K562 (cell line): ENCODE results near the gene LAMB4. TPM values are rescaled to one million over a fixed set of nuclear protein-coding genes. Genes with fewer than 3 reads are reported as not detected.

Experiments
- ATAC-seq: fragments of 200-7000 bp; cut with Tn5 transposase; 3 replicates; pipeline ENCODE4 v1.9.1; 2020; ENCODE audit warnings: moderate library complexity
- BruUV-seq: library from RNA; stranded (reverse); fragments of 400-500 nt; replicated peaks from 2 replicates; lab custom pipeline; 2021; lab: Mats Ljungman, UMichigan
- CTCF ChIA-PET: fragments of 300-600 bp; formaldehyde crosslinking; extraction: SDS; loops from one replicate; lab custom pipeline; 2021; ENCODE audit warnings: low intra/inter-chr PET ratio; lab: Yijun Ruan, JAX
- POLR2A ChIA-PET: fragments of 300-600, 350-650 bp; sonication (Branson Sonifier 250); formaldehyde crosslinking; extraction: SDS; loops from one replicate; lab custom pipeline; 2021; ENCODE audit warnings: antibody characterized with exemption, inconsistent platforms; lab: Yijun Ruan, JAX
- DNase-seq, 4 experiments: peaks; one replicate each; pipeline versions ENCODE4 v3.0.0 to v3.0.0-alpha.2; 2011 to 2018; ENCODE audit warnings: low spot score in 3 of 4, mixed read lengths in 3 of 4; ENCODE audit errors: extremely low read depth in 1 of 4
- FAIRE-seq: peaks from 2 replicates; lab custom pipeline; 2011; peaks lifted over from hg19 to GRCh38; lab: Jason Lieb, UNC
- H2AFZ ChIP-seq: 2 replicates; pipeline ENCODE4 v1.6.0; 2011; ENCODE audit warnings: low read depth, low read length, control low read depth, inconsistent platforms
- H3K27ac ChIP-seq: fragments of 200-600 bp; 3 replicates; pipeline ENCODE4 v1.8.0; 2011; ENCODE audit warnings: low read depth, mild to moderate bottlenecking, control low read depth, inconsistent platforms, low read length, moderate library complexity, mixed read lengths; ENCODE audit errors: extremely low read depth
- H3K27me3 ChIP-seq, 2 experiments: fragments of 300-600 bp in 1 of 2; 2 replicates in 1 of 2; 3 replicates in 1 of 2; pipeline versions ENCODE4 v1.6.0 to v1.8.0; 2011; ENCODE audit warnings: inconsistent platforms in 2 of 2, low read length in 2 of 2, mild to moderate bottlenecking in 1 of 2, mixed read lengths in 1 of 2, moderate library complexity in 1 of 2; ENCODE audit not compliant: control insufficient read depth in 2 of 2, insufficient read depth in 2 of 2
- H3K36me3 ChIP-seq: fragments of 300-600 bp; 3 replicates; pipeline ENCODE4 v1.8.0; 2011; ENCODE audit warnings: mild to moderate bottlenecking, low read length, inconsistent platforms; ENCODE audit not compliant: control insufficient read depth, insufficient read depth
- H3K4me1 ChIP-seq, 2 experiments: fragments of 200-600 bp in 1 of 2; replicated peaks in 1 of 2; 2 replicates in 1 of 2; 3 replicates in 1 of 2; pipeline versions ENCODE4 v1.5.1 to v1.8.0; 2011; ENCODE audit warnings: inconsistent platforms in 2 of 2, low read length in 2 of 2, mild to moderate bottlenecking in 1 of 2, mixed read lengths in 1 of 2, moderate library complexity in 1 of 2; ENCODE audit not compliant: control insufficient read depth in 2 of 2, insufficient read depth in 2 of 2
- H3K4me2 ChIP-seq: 2 replicates; pipeline ENCODE4 v1.6.1; 2011; ENCODE audit warnings: low read length, control low read depth, inconsistent platforms, mixed read lengths; ENCODE audit not compliant: insufficient read depth
- H3K4me3 ChIP-seq: fragments of 200-600 bp; sonication (generic), shearing (Covaris generic); 2 replicates; pipeline ENCODE4 v1.5.1; 2016; ENCODE audit warnings: control low read depth, inconsistent platforms
- H3K79me2 ChIP-seq: fragments of 200-600 bp; 3 replicates; pipeline ENCODE4 v1.8.0; 2011; ENCODE audit warnings: low read length, inconsistent platforms; ENCODE audit not compliant: control insufficient read depth, insufficient read depth
- H3K9ac ChIP-seq, 2 experiments: 2 replicates each; pipeline versions ENCODE4 v1.6.0 to v1.6.1; 2011; ENCODE audit warnings: low read depth in 2 of 2, low read length in 2 of 2, control low read depth in 1 of 2, inconsistent platforms in 1 of 2, mild to moderate bottlenecking in 1 of 2, mixed read lengths in 1 of 2; ENCODE audit not compliant: insufficient read depth in 1 of 2
- H3K9me1 ChIP-seq: one replicate; pipeline ENCODE4 v1.6.0; 2011; ENCODE audit warnings: inconsistent platforms, mild to moderate bottlenecking, low read length, moderate library complexity; ENCODE audit not compliant: control insufficient read depth, insufficient read depth
- H3K9me3 ChIP-seq: replicated peaks from 2 replicates; pipeline ENCODE4 v1.5.1; 2011; ENCODE audit warnings: low read depth, low read length, inconsistent platforms; ENCODE audit not compliant: control insufficient read depth, insufficient read depth
- H4K20me1 ChIP-seq: replicated peaks from 2 replicates; pipeline ENCODE4 v1.6.1; 2011; ENCODE audit warnings: low read length, inconsistent platforms, mixed read lengths; ENCODE audit not compliant: control insufficient read depth, insufficient read depth
- ARID1B ChIP-seq: fragments of 450-650 bp; IDR thresholded peaks from 2 replicates; pipeline ENCODE4 v1.6.1; 2016; ENCODE audit warnings: antibody characterized with exemption, mild to moderate bottlenecking, inconsistent platforms
- CBFA2T3 ChIP-seq: fragments of 450-650 bp; IDR thresholded peaks from 2 replicates; pipeline ENCODE4 v1.6.1; 2017
- FOXJ3 ChIP-seq: sonication (generic); formaldehyde crosslinking; IDR thresholded peaks from 2 replicates; pipeline ENCODE4 v1.4.0; 2020; ENCODE audit warnings: mild to moderate bottlenecking, missing genetic modification reagents
- JUND ChIP-seq, 2 experiments: IDR thresholded peaks; 2 replicates in 1 of 2; 3 replicates in 1 of 2; pipeline ENCODE4 v1.6.1; 2011; ENCODE audit warnings: borderline replicate concordance in 2 of 2, low read depth in 2 of 2, low read length in 2 of 2, improper control_type of control experiment in 1 of 2, missing biosample characterization in 1 of 2, missing genetic modification characterization in 1 of 2, missing genetic modification reagents in 1 of 2
- SAFB ChIP-seq: fragments of 200-400 bp; formaldehyde crosslinking; IDR thresholded peaks from 2 replicates; pipeline ENCODE4 v1.6.1; 2017; ENCODE audit warnings: low read depth, low read length, borderline replicate concordance
- SRF ChIP-seq, 2 experiments: fragments of 250-450, 450-650 bp in 1 of 2; sonication (Bioruptor Pico) in 1 of 2; sonication (generic) in 1 of 2; formaldehyde crosslinking; IDR thresholded peaks; 2 replicates each; pipeline versions ENCODE4 v1.5.0 to v1.5.1; 2020 to 2022; ENCODE audit warnings: mild to moderate bottlenecking in 1 of 2, missing genetic modification reagents in 1 of 2
- ZEB2 ChIP-seq: fragments of 450-650 bp; IDR thresholded peaks from 2 replicates; pipeline ENCODE4 v1.6.1; 2016
- WGBS: fragments of 100-300 bp; shearing (Covaris generic); methylation state at CpG from one replicate; pipeline ENCODE4 v1.1.6; 2016; ENCODE audit warnings: low coverage, mixed read lengths; ENCODE audit not compliant: insufficient coverage; ENCODE audit errors: missing lambda C conversion rate; 5-methylcytosine and 5-hydroxymethylcytosine counted together
- in situ Hi-C: fragments of 300-500 bp; cut with MboI; formaldehyde crosslinking; loops from 4 replicates; pipeline ENCODE4 v1.15.0; 2018; ENCODE audit warnings: inconsistent platforms, mixed read lengths
- intact Hi-C: fragments of 100-400 bp; cut with micrococcal nuclease; formaldehyde crosslinking; loops from 2 replicates; pipeline ENCODE4 v1.14.2; 2022
- polyA plus RNA-seq, 8 experiments: library from polyadenylated mRNA; depleted of rRNA in 4 of 8; stranded (reverse) in 5 of 8; unstranded in 3 of 8; fragments of >200 nt; fragmentation: Nextera tagmentation in 2 of 8; fragmentation: Illumina TruSeq in 1 of 8; extraction: Ambion mirVana in 2 of 8; extraction: Trizol in 1 of 8; gene quantifications; 2 replicates each; pipeline versions ENCODE4 v1.2.1 to v1.2.3, GENCODE V29; 2011 to 2014; ENCODE audit warnings: inconsistent platforms in 1 of 8, missing spikeins in 1 of 8
- total RNA-seq, 7 experiments: library from RNA; depleted of rRNA in 6 of 7; stranded (reverse); fragments of >200 nt in 6 of 7; fragmentation: Illumina TruSeq in 2 of 7; extraction: Trizol in 2 of 7; gene quantifications; 2 replicates each; pipeline versions ENCODE4 v1.2.1 to v1.2.3, GENCODE V29; 2011 to 2021; ENCODE audit warnings: low replicate concordance in 1 of 7
- TF ChIP-seq, protein P1 (sequence below): sonication (generic); formaldehyde crosslinking; IDR thresholded peaks from 2 replicates; pipeline ENCODE4 v1.8.0; 2022; ENCODE audit warnings: mild to moderate bottlenecking, missing genetic modification reagents
- TF ChIP-seq, protein P2 (sequence below), 2 experiments: fragments of 450-650 bp; IDR thresholded peaks; 2 replicates each; pipeline ENCODE4 v1.6.1; 2018; ENCODE audit warnings: mild to moderate bottlenecking in 2 of 2, low read depth in 1 of 2; ENCODE audit not compliant: partially characterized antibody in 2 of 2
- TF ChIP-seq, protein P3 (sequence below): fragments of 250-450 bp; sonication (Bioruptor Pico); IDR thresholded peaks from 2 replicates; pipeline ENCODE4 v1.8.0; 2021; ENCODE audit warnings: moderate library complexity, mild to moderate bottlenecking, inconsistent platforms

LAMB4 gene
- total and polyA plus RNA-seq, 9 of the 15 experiments (the other 6 are each of a cell fraction or from before 2014, with no cell fraction given) = 0.06 to 0.13 (median 0.07) TPM; not detected in 6

DNA sequence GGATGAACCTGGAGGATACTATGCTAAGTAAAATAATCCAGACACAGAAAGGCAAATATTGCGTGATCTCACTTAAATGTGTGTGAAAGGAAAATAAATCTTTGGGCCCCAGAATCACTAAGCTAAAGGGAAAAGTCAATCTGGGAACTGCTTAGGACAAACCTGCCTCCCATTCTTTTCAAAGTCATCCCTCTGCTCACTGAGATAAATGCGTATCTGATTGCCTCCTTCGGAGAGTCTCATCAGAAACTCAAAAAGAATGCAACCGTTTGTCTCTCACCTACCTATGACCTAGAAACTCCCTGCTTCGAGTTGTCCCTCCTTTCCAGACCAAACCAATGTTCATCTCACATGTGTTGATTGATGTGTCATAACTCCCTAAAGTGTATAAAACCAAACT, 40.1 kb upstream of the LAMB4 start (continued):
- TF ChIP-seq, protein P1, sequence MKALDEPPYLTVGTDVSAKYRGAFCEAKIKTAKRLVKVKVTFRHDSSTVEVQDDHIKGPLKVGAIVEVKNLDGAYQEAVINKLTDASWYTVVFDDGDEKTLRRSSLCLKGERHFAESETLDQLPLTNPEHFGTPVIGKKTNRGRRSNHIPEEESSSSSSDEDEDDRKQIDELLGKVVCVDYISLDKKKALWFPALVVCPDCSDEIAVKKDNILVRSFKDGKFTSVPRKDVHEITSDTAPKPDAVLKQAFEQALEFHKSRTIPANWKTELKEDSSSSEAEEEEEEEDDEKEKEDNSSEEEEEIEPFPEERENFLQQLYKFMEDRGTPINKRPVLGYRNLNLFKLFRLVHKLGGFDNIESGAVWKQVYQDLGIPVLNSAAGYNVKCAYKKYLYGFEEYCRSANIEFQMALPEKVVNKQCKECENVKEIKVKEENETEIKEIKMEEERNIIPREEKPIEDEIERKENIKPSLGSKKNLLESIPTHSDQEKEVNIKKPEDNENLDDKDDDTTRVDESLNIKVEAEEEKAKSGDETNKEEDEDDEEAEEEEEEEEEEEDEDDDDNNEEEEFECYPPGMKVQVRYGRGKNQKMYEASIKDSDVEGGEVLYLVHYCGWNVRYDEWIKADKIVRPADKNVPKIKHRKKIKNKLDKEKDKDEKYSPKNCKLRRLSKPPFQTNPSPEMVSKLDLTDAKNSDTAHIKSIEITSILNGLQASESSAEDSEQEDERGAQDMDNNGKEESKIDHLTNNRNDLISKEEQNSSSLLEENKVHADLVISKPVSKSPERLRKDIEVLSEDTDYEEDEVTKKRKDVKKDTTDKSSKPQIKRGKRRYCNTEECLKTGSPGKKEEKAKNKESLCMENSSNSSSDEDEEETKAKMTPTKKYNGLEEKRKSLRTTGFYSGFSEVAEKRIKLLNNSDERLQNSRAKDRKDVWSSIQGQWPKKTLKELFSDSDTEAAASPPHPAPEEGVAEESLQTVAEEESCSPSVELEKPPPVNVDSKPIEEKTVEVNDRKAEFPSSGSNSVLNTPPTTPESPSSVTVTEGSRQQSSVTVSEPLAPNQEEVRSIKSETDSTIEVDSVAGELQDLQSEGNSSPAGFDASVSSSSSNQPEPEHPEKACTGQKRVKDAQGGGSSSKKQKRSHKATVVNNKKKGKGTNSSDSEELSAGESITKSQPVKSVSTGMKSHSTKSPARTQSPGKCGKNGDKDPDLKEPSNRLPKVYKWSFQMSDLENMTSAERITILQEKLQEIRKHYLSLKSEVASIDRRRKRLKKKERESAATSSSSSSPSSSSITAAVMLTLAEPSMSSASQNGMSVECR (CRISPR knock-in tag) = no peak
- TF ChIP-seq CBFA2T3 = peak; percentile 57
- no peak for TF ChIP-seq SRF (CRISPR knock-in tag; IDR thresholded peaks at IDR 0.05)
- peak; percentile 38; the same call in 1 of the 2 replicates for TF ChIP-seq ARID1B
- no peak for TF ChIP-seq FOXJ3 (CRISPR knock-in tag)
- TF ChIP-seq, all 486 proteins: peak for 9

DNA sequence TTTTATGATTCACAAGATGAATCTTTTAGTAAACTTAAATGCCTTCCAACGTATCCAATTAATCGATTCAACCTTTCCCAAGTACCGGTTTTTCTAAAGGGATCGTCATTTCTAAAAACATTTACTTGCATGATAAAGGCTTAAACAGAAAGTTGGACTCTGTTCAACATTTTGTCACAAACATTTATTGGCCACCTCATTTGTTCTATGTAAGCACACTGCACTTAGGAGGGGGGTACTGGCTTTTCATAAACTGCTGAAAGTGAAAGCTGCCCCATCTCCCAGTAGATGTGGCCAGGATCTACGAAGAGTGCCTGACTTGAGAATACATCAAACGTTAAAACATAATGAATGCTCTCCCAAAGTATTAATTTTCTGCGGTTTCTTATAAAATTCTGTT, 37.3 kb upstream of the LAMB4 start:
- no peak overlapping the region for H3K9ac ChIP-seq
- peak; percentile 49 for FAIRE-seq
- intact Hi-C loops (no loop called here), in situ Hi-C loops (no loop called here)
- H3K36me3 ChIP-seq = no peaks in the 10 kb centered on the region
- H3K27ac ChIP-seq = no peak overlapping the region
- H4K20me1 ChIP-seq = no peaks in the 10 kb centered on the region
- POLR2A ChIA-PET = interaction anchor here (1.4 kb wide), 1 partner anchor 9 kb away, joined by 3 read pairs; no protein-coding TSS in a partner anchor
- CTCF ChIA-PET = interaction anchor here (0.6 kb wide), 1 partner anchor 33 kb away, joined by 3 read pairs; no protein-coding TSS in a partner anchor
- no TSS peak for BruUV-seq
- no peak for DNase-seq
- H3K27me3 ChIP-seq = no peaks in the 10 kb centered on the region
- WGBS = 11% methylated on average over 7 of the region's 7 CpGs
- no peaks in the 10 kb centered on the region for H3K9me3 ChIP-seq
- H3K4me1 ChIP-seq = no peaks in the 10 kb centered on the region
- H3K4me3 ChIP-seq = no peak overlapping the region
- no peak overlapping the region for H3K4me2 ChIP-seq
- H2AFZ ChIP-seq = peak overlapping the region; percentile 20; the same call in 1 of the 2 replicates
- TF ChIP-seq ZEB2 = no peak
- TF ChIP-seq, protein P2, sequence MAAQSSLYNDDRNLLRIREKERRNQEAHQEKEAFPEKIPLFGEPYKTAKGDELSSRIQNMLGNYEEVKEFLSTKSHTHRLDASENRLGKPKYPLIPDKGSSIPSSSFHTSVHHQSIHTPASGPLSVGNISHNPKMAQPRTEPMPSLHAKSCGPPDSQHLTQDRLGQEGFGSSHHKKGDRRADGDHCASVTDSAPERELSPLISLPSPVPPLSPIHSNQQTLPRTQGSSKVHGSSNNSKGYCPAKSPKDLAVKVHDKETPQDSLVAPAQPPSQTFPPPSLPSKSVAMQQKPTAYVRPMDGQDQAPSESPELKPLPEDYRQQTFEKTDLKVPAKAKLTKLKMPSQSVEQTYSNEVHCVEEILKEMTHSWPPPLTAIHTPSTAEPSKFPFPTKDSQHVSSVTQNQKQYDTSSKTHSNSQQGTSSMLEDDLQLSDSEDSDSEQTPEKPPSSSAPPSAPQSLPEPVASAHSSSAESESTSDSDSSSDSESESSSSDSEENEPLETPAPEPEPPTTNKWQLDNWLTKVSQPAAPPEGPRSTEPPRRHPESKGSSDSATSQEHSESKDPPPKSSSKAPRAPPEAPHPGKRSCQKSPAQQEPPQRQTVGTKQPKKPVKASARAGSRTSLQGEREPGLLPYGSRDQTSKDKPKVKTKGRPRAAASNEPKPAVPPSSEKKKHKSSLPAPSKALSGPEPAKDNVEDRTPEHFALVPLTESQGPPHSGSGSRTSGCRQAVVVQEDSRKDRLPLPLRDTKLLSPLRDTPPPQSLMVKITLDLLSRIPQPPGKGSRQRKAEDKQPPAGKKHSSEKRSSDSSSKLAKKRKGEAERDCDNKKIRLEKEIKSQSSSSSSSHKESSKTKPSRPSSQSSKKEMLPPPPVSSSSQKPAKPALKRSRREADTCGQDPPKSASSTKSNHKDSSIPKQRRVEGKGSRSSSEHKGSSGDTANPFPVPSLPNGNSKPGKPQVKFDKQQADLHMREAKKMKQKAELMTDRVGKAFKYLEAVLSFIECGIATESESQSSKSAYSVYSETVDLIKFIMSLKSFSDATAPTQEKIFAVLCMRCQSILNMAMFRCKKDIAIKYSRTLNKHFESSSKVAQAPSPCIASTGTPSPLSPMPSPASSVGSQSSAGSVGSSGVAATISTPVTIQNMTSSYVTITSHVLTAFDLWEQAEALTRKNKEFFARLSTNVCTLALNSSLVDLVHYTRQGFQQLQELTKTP (IDR thresholded peaks at IDR 0.05; ENCODE audit: low read depth in 1 of 2, partially characterized antibody in 2 of 2) = no peak
- TF ChIP-seq SAFB = no peak
- TF ChIP-seq JUND (IDR thresholded peaks at IDR 0.05; ENCODE audit: borderline replicate concordance, low read depth, low read length) = no peak
- TF ChIP-seq JUND (tag; IDR thresholded peaks at IDR 0.05; ENCODE audit: borderline replicate concordance, low read depth, low read length) = peak; percentile 16; the same call in 1 of the 3 replicates
- TF ChIP-seq, protein P3, sequence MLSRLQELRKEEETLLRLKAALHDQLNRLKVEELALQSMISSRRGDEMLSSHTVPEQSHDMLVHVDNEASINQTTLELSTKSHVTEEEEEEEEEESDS (CRISPR knock-in tag) = no peak
- no peaks in the 10 kb centered on the region for H3K9me1 ChIP-seq
- ATAC-seq = peak; percentile 28; the same call in 1 of the 3 replicates
- no peaks in the 10 kb centered on the region for H3K79me2 ChIP-seq
